SH-SY5Y (cell line): ENCODE data around the gene PON1.

Experiments used
- GATA2 ChIP-seq: IDR thresholded peaks from 2 replicates; pipeline ENCODE4 v1.6.1; 2011; ENCODE audit warnings: mild to moderate bottlenecking, low read depth, low read length
- GATA3 ChIP-seq: IDR thresholded peaks from 2 replicates; pipeline ENCODE4 v1.6.1; 2011; ENCODE audit warnings: low read depth, mild to moderate bottlenecking, low read length, moderate library complexity

PON1 gene

GRCh38 chr7:95303013-95303905 lies 21.1 kb downstream of the PON1 start:
- TF ChIP-seq GATA2, result no peak
- TF ChIP-seq GATA3, result no peak

DNA sequence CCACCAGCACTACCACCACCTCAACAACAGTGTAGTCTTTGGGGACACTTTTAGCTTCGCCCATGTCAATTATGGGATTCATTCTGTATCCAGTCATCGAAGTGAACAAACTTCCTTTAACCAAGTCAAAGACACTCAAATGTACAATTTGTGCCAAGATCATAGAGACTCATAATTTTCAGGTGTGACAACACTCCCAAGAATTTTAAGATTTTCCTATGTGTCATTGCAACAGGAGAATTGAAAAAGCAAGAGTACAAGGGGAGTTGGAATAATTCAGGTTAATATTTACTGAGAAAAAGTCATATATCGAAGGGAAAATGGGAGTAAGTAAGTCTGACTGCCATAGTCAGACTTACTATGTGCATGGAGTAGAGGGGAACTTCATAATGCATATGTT lies 26.2 kb downstream of the PON1 start:
- TF ChIP-seq GATA2 (no peak), GATA3 (no peak)

GRCh38 chr7:95297041-95297440 lies 27.3 kb downstream of the PON1 start:
- no peak for TF ChIP-seq GATA2
- TF ChIP-seq GATA3, result no peak

GRCh38 chr7:95296456-95296855 lies 27.9 kb downstream of the PON1 start:
- TF ChIP-seq GATA3, result no peak
- TF ChIP-seq GATA2, result no peak

- TF ChIP-seq GATA2, result no peak
- no peak for TF ChIP-seq GATA3
Measured at GRCh38 chr7:95295397-95295796, 28.9 kb downstream of the PON1 start.

DNA sequence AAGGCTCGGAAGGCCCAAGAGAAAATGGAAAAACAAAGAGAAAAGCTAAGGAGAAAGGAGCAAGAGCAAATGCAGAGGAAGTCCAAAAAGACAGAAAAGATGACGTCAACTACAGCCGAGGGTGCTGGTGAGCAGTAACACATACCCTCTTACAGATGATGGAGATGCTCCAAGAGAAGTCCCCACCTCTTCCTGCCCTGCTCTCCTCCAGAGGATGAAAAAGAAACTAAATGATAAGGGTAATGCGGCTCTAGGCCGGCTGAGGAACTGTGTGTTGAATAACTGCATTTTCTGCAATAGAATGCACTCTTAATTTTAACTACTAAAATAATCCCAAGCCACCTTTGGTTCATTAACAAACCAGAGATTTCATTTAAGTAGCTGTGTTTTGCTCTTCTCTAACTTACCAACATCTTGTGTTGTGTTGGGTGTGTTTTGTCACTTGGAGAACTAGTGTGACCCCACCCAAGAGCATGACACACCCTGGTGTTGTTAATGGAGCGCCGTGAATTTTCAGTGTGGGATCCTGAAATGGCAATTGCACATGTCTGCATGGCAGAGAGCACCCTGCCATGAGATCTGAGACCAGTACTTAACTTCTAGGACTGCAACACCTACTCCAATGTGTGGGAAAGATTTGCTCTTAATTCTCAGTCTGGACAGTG lies 34.0 kb downstream of the PON1 start:
- TF ChIP-seq GATA3, result no peak
- no peak for TF ChIP-seq GATA2

- TF ChIP-seq GATA3, result no peak
- no peak for TF ChIP-seq GATA2
Measured at GRCh38 chr7:95286096-95286495, 38.2 kb downstream of the PON1 start.

GRCh38 chr7:95279417-95279816 lies 44.9 kb downstream of the PON1 start:
- TF ChIP-seq GATA3, result no peak
- no peak for TF ChIP-seq GATA2

GRCh38 chr7:95276114-95276513 lies 48.2 kb downstream of the PON1 start:
- TF ChIP-seq GATA3 (no peak), GATA2 (no peak)

DNA sequence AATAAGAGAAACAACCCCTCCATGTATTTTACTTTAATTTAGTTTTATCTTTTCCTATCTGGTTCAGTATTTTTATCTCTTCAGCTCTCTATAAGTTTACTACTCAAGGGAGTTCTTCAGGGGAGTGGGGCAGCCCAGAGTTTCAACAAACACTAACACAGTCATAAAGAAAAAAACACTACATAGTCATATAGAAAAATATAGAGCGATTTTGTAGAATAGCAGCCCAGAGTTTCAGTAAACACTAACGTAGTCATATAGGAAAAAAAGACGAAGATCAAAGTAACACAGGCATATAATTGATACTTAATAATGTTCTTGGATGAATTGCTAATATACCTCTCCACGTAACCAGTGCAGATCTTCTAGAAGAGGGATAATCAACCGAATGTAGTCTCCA lies 54.7 kb downstream of the PON1 start:
- TF ChIP-seq GATA3, result no peak
- no peak for TF ChIP-seq GATA2

DNA sequence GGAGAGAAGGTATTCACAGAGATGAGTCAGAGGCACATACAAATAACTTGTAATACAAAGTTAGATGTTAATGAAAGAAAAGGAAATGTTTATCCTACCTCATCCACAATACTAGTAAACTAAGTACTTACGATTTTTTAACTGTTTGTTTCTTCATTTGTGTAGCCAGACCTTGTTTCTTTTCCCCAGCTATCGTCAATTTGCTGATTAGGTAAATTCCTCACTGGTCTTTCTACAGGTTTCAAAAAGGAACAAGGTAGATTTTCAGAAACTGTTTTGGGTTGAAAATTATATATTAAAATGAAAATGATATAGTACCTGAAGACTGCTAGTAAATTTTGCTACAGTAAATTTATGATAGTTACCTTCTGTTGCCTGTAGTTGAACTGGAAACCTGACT lies 56.6 kb downstream of the PON1 start:
- TF ChIP-seq GATA3, result no peak
- no peak for TF ChIP-seq GATA2

- TF ChIP-seq GATA2 (no peak), GATA3 (no peak)
Measured at GRCh38 chr7:95265634-95266033, 58.7 kb downstream of the PON1 start.

GRCh38 chr7:95264363-95264891 lies 59.9 kb downstream of the PON1 start:
- no peak for TF ChIP-seq GATA3

DNA sequence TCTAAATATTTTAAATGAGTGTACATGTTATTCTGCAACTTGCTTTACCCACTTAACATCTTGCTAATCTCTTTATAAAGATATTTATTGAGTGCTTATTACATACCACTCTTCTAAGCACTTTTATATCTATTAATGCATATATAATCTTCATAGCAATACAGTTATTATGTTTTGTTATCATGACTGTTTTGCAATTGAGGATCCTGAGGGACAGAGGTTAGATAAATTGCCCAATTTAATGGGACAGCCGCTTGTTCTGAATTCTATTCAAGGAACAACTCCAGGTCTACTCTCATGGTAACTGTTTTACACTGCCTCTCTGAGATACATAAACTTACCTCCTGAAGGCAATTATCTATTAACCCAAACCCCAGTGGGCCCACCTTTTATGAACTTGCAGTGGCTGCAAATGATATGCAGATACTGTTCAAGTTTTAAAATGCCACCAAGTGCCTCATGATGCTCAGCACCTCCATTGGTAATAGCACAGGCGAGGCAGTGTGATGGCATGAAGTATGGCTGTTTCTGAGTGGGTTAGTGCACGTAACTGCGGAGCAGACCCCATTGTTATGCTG lies 60.5 kb downstream of the PON1 start:
- TF ChIP-seq GATA2 (no peak), GATA3 (no peak)
